Muscle of leg (tissue), 11 donors: Measurements from ENCODE around the gene PLA2G4E. TPM values are rescaled to one million over a fixed set of nuclear protein-coding genes. Genes with fewer than 3 reads are reported as not detected.
A peak's percentile ranks its signal among the peaks of the same experiment; 100 is the strongest.

Experiments used
- DNase-seq: peaks from one replicate; pipeline ENCODE4 v3.0.0; 2013
- H3K27ac ChIP-seq: one replicate; pipeline ENCODE4 v1.5.1; 2013; ENCODE audit warnings: mild to moderate bottlenecking, low read length, control low read depth
- H3K27me3 ChIP-seq: one replicate; pipeline ENCODE4 v1.6.1; 2013; ENCODE audit warnings: low read length; ENCODE audit not compliant: control insufficient read depth, insufficient read depth
- H3K36me3 ChIP-seq: one replicate; pipeline ENCODE4 v1.6.1; 2013; ENCODE audit warnings: low read length; ENCODE audit not compliant: control insufficient read depth, insufficient read depth
- H3K4me1 ChIP-seq: one replicate; pipeline ENCODE4 v1.6.1; 2013; ENCODE audit warnings: low read length; ENCODE audit not compliant: control insufficient read depth, insufficient read depth
- H3K4me3 ChIP-seq: one replicate; pipeline ENCODE4 v1.5.1; 2013; ENCODE audit warnings: low read length, control low read depth
- H3K9me3 ChIP-seq: replicated peaks from 2 replicates; pipeline ENCODE4 v1.6.1; 2013; ENCODE audit warnings: low read depth, low read length; ENCODE audit not compliant: control insufficient read depth
- WGBS: methylation state at CpG from one replicate; pipeline ENCODE4 v1.1.5; 2013; ENCODE audit warnings: missing lambda C conversion rate; ENCODE audit not compliant: insufficient coverage; 5-methylcytosine and 5-hydroxymethylcytosine counted together
- polyA plus RNA-seq, 8 donors: library from polyadenylated mRNA; unstranded; fragments of 120-200 nt; gene quantifications; one replicate each; pipeline versions ENCODE4 v1.2.1 to v1.2.3, GENCODE V29; 2013; ENCODE audit warnings: inconsistent platforms in 1 of 8, low replicate concordance in 1 of 8; ENCODE audit not compliant: insufficient read length in 8 of 8, insufficient read depth in 1 of 8
- total RNA-seq: library from RNA; stranded (reverse); fragments of 120-200 nt; gene quantifications from one replicate; pipeline ENCODE4 v1.2.4, GENCODE V29; 2013

Gene PLA2G4E
- total and polyA plus RNA-seq, 9 donors, result 0.44 to 2.3 (median 1.0) TPM

GRCh38 chr15:41978534-41978933 lies 42.3 kb downstream of the PLA2G4E start:
- no peak for DNase-seq
- WGBS, result 80% methylated on average over 1 of the region's 4 CpGs
- Histone ChIP-seq H3K4me3 (no peak overlapping the region), H3K36me3 (no peaks in the 10 kb centered on the region), H3K9me3 (no peaks in the 10 kb centered on the region), H3K27ac (no peak overlapping the region), H3K27me3 (peaks cover 4% of the 10 kb centered on the region), H3K4me1 (peaks cover 3% of the 10 kb centered on the region)

GRCh38 chr15:41977757-41978383 lies 43.0 kb downstream of the PLA2G4E start:
- WGBS, result 100% methylated on average over 2 of the region's 6 CpGs
- H3K4me1 ChIP-seq, result peaks cover 4% of the 10 kb centered on the region
- H3K9me3 ChIP-seq, result no peaks in the 10 kb centered on the region
- H3K36me3 ChIP-seq, result no peaks in the 10 kb centered on the region
- no peak for DNase-seq
- no peak overlapping the region for H3K4me3 ChIP-seq
- H3K27ac ChIP-seq, result no peak overlapping the region
- peaks cover 4% of the 10 kb centered on the region for H3K27me3 ChIP-seq

- Histone ChIP-seq H3K4me3 (no peak overlapping the region), H3K9me3 (no peaks in the 10 kb centered on the region), H3K27me3 (peaks cover 6% of the 10 kb centered on the region), H3K4me1 (peaks cover 4% of the 10 kb centered on the region), H3K36me3 (no peaks in the 10 kb centered on the region), H3K27ac (no peak overlapping the region)
- DNase-seq, result no peak
- no CpG with 5 or more reads among the region's 2 CpGs for WGBS
Measured at GRCh38 chr15:41975669-41976068, 45.2 kb downstream of the PLA2G4E start.

GRCh38 chr15:41974041-41974440 lies 46.8 kb downstream of the PLA2G4E start:
- H3K4me1 ChIP-seq, result peaks cover 14% of the 10 kb centered on the region
- H3K27me3 ChIP-seq, result peaks cover 6% of the 10 kb centered on the region
- no peak overlapping the region for H3K4me3 ChIP-seq
- H3K27ac ChIP-seq, result no peak overlapping the region
- no peak for DNase-seq
- H3K9me3 ChIP-seq, result no peaks in the 10 kb centered on the region
- no peaks in the 10 kb centered on the region for H3K36me3 ChIP-seq
- WGBS, result no CpG with 5 or more reads among the region's 1 CpG

- H3K4me1 ChIP-seq, result peaks cover 18% of the 10 kb centered on the region
- peak within 1 kb of the TSS; percentile 79 for H3K4me3 ChIP-seq
- under 1% methylated on average over 67 of the region's 72 CpGs for WGBS
- H3K27ac ChIP-seq, result peak within 1 kb of the TSS; percentile 92
- peaks cover 6% of the 10 kb centered on the region for H3K27me3 ChIP-seq
- DNase-seq, result peak; percentile 99
- H3K9me3 ChIP-seq, result no peaks in the 10 kb centered on the region
- H3K36me3 ChIP-seq, result no peaks in the 10 kb centered on the region
Measured at GRCh38 chr15:41972253-41973242, 48.3 kb downstream of the PLA2G4E start, which contains the start of gene EHD4. Gene EHD4, minus strand, starts transcription at chr15:41972557. Its CDS starts 63 bp downstream, at chr15:41972494.

GRCh38 chr15:41971895-41972252 lies 49.0 kb downstream of the PLA2G4E start:
- Histone ChIP-seq H3K27me3 (peaks cover 6% of the 10 kb centered on the region), H3K4me3 (peak overlapping the region; percentile 79), H3K36me3 (no peaks in the 10 kb centered on the region), H3K27ac (peak overlapping the region; percentile 92), H3K9me3 (no peaks in the 10 kb centered on the region), H3K4me1 (peaks cover 22% of the 10 kb centered on the region)
- DNase-seq, result no peak
- WGBS, result under 1% methylated on average over 45 of the region's 46 CpGs

GRCh38 chr15:41971089-41971894 lies 49.5 kb downstream of the PLA2G4E start:
- Histone ChIP-seq H3K4me1 (peaks cover 28% of the 10 kb centered on the region), H3K27ac (peak overlapping the region; percentile 92), H3K36me3 (no peaks in the 10 kb centered on the region), H3K9me3 (no peaks in the 10 kb centered on the region), H3K27me3 (peaks cover 4% of the 10 kb centered on the region), H3K4me3 (peak overlapping the region; percentile 79)
- DNase-seq, result peak; percentile 76
- 0% methylated on average over 1 of the region's 16 CpGs for WGBS

GRCh38 chr15:41970456-41970855 lies 50.4 kb downstream of the PLA2G4E start:
- peaks cover 36% of the 10 kb centered on the region for H3K4me1 ChIP-seq

GRCh38 chr15:41969851-41970431 lies 50.9 kb downstream of the PLA2G4E start:
- Histone ChIP-seq H3K4me1 (peaks cover 38% of the 10 kb centered on the region), H3K27ac (peak overlapping the region; percentile 92)
- 45% methylated on average over 1 of the region's 3 CpGs for WGBS

More at GRCh38 chr15:41970456-41970855, 50.4 kb downstream of the PLA2G4E start:
- DNase-seq, result no peak
- no CpG with 5 or more reads among the region's 1 CpG for WGBS
- peak overlapping the region; percentile 92 for H3K27ac ChIP-seq
- H3K36me3 ChIP-seq, result no peaks in the 10 kb centered on the region
- H3K4me3 ChIP-seq, result peak overlapping the region; percentile 79
- H3K9me3 ChIP-seq, result no peaks in the 10 kb centered on the region
- peaks cover 2% of the 10 kb centered on the region for H3K27me3 ChIP-seq

More at GRCh38 chr15:41969851-41970431, 50.9 kb downstream of the PLA2G4E start:
- Histone ChIP-seq H3K27me3 (peaks cover 2% of the 10 kb centered on the region), H3K9me3 (no peaks in the 10 kb centered on the region), H3K36me3 (no peaks in the 10 kb centered on the region), H3K4me3 (peak overlapping the region; percentile 10)
- no peak for DNase-seq
